Mucosa of stomach (tissue), 1 donor: ENCODE measurements around the gene GLIS2.
A peak's percentile ranks its signal among the peaks of the same experiment; 100 is the strongest.
"Not testable (repeated sequence)": the region's sequence is repeated elsewhere in the genome, so short reads cannot be mapped to it uniquely, and the experiment has no call there.

ENCODE experiments used
- H3K27me3 ChIP-seq: one replicate; pipeline ENCODE4 v1.7.0; 2013; ENCODE audit warnings: mild to moderate bottlenecking, low read length; ENCODE audit not compliant: control insufficient read depth, insufficient read depth
- H3K36me3 ChIP-seq: one replicate; pipeline ENCODE4 v1.7.0; 2013; ENCODE audit warnings: low read length; ENCODE audit not compliant: control insufficient read depth, insufficient read depth
- H3K4me1 ChIP-seq: one replicate; pipeline ENCODE4 v1.7.0; 2013; ENCODE audit warnings: mild to moderate bottlenecking, low read length; ENCODE audit not compliant: control insufficient read depth, insufficient read depth
- H3K4me3 ChIP-seq: one replicate; pipeline ENCODE4 v1.7.0; 2013; ENCODE audit warnings: low read length
- H3K9ac ChIP-seq: one replicate; pipeline ENCODE4 v1.7.0; 2013; ENCODE audit warnings: mild to moderate bottlenecking, low read length, moderate library complexity
- H3K9me3 ChIP-seq: one replicate; pipeline ENCODE4 v1.7.0; 2013; ENCODE audit warnings: mild to moderate bottlenecking, low read length, moderate library complexity; ENCODE audit not compliant: control insufficient read depth
- donor health status: Pancreatic carcinoma.

Gene GLIS2

GRCh38 chr16:4334724-4335495, 19.0 kb downstream of the GLIS2 start:
- Histone ChIP-seq H3K36me3 (no peaks in the 10 kb centered on the region), H3K4me3 (no peak overlapping the region), H3K4me1 (no peaks in the 10 kb centered on the region), H3K27me3 (no peaks in the 10 kb centered on the region), H3K9me3 (no peaks in the 10 kb centered on the region), H3K9ac (no peak overlapping the region)

- Histone ChIP-seq H3K36me3 (no peaks in the 10 kb centered on the region), H3K4me1 (no peaks in the 10 kb centered on the region), H3K9ac (no peak overlapping the region), H3K9me3 (no peaks in the 10 kb centered on the region), H3K27me3 (no peaks in the 10 kb centered on the region), H3K4me3 (no peak overlapping the region)
These were observed 21.1 kb downstream of the GLIS2 start for GRCh38 chr16:4336701-4337539.

- H3K36me3 ChIP-seq, result no peaks in the 10 kb centered on the region
- H3K9me3 ChIP-seq, result no peaks in the 10 kb centered on the region
- no peaks in the 10 kb centered on the region for H3K4me1 ChIP-seq
- H3K9ac ChIP-seq, result no peak overlapping the region
- H3K27me3 ChIP-seq, result no peaks in the 10 kb centered on the region
- no peak overlapping the region for H3K4me3 ChIP-seq
These were observed 21.7 kb downstream of the GLIS2 start for GRCh38 chr16:4337540-4338088.

- Histone ChIP-seq H3K36me3 (no peaks in the 10 kb centered on the region), H3K4me3 (no peak overlapping the region), H3K9ac (no peak overlapping the region), H3K9me3 (no peaks in the 10 kb centered on the region), H3K27me3 (no peaks in the 10 kb centered on the region), H3K4me1 (no peaks in the 10 kb centered on the region)
These were observed 22.3 kb downstream of the GLIS2 start for GRCh38 chr16:4338125-4338582.

GRCh38 chr16:4338712-4339299, 22.9 kb downstream of the GLIS2 start:
- Histone ChIP-seq H3K9ac (no peak overlapping the region), H3K27me3 (no peaks in the 10 kb centered on the region), H3K4me1 (no peaks in the 10 kb centered on the region), H3K4me3 (no peak overlapping the region), H3K9me3 (no peaks in the 10 kb centered on the region), H3K36me3 (no peaks in the 10 kb centered on the region)

- H3K4me3 ChIP-seq, result no peak overlapping the region
- H3K36me3 ChIP-seq, result no peaks in the 10 kb centered on the region
- H3K27me3 ChIP-seq, result no peaks in the 10 kb centered on the region
- H3K9me3 ChIP-seq, result no peaks in the 10 kb centered on the region
- H3K4me1 ChIP-seq, result peaks cover under 1% of the 10 kb centered on the region
- H3K9ac ChIP-seq, result no peak overlapping the region
These were observed 23.6 kb downstream of the GLIS2 start for GRCh38 chr16:4339455-4339854.

- Histone ChIP-seq H3K9ac (no peak overlapping the region), H3K4me1 (peaks cover 5% of the 10 kb centered on the region), H3K9me3 (no peaks in the 10 kb centered on the region), H3K36me3 (no peaks in the 10 kb centered on the region), H3K4me3 (no peak overlapping the region), H3K27me3 (no peaks in the 10 kb centered on the region)
These were observed 24.0 kb downstream of the GLIS2 start for GRCh38 chr16:4339909-4340308.

- Histone ChIP-seq H3K9me3 (no peaks in the 10 kb centered on the region), H3K4me3 (no peak overlapping the region), H3K9ac (no peak overlapping the region), H3K4me1 (peaks cover 10% of the 10 kb centered on the region), H3K27me3 (no peaks in the 10 kb centered on the region), H3K36me3 (no peaks in the 10 kb centered on the region)
These were observed 24.6 kb downstream of the GLIS2 start for GRCh38 chr16:4340443-4340842.

- peaks cover 18% of the 10 kb centered on the region for H3K4me1 ChIP-seq
- H3K36me3 ChIP-seq, result no peaks in the 10 kb centered on the region
- H3K9me3 ChIP-seq, result no peaks in the 10 kb centered on the region
- no peak overlapping the region for H3K9ac ChIP-seq
- H3K27me3 ChIP-seq, result no peaks in the 10 kb centered on the region
- no peak overlapping the region for H3K4me3 ChIP-seq
These were observed 25.4 kb downstream of the GLIS2 start for GRCh38 chr16:4341250-4341649.

GRCh38 chr16:4342866-4343744, 27.2 kb downstream of the GLIS2 start:
- Histone ChIP-seq H3K4me3 (no peak overlapping the region), H3K4me1 (peaks cover 25% of the 10 kb centered on the region), H3K27me3 (no peaks in the 10 kb centered on the region), H3K9ac (no peak overlapping the region), H3K9me3 (no peaks in the 10 kb centered on the region), H3K36me3 (no peaks in the 10 kb centered on the region)

- not testable (repeated sequence) for H3K4me3 ChIP-seq, H3K36me3 ChIP-seq, H3K27me3 ChIP-seq, H3K9me3 ChIP-seq
- H3K9ac ChIP-seq, result peak overlapping the region; percentile 4
- peaks cover 28% of the 10 kb centered on the region for H3K4me1 ChIP-seq
These were observed 28.6 kb downstream of the GLIS2 start for GRCh38 chr16:4344300-4344982.
